HG02588 (cell line): ENCODE results near the gene IRF8.

ENCODE experiments used
- ATAC-seq: cut with Tn5 transposase; IDR thresholded peaks from one replicate; pipeline ENCODE4 v1.9.1; 2021; ENCODE audit warnings: mild to moderate bottlenecking, moderate library complexity; ENCODE audit not compliant: unreplicated experiment

Gene IRF8

DNA sequence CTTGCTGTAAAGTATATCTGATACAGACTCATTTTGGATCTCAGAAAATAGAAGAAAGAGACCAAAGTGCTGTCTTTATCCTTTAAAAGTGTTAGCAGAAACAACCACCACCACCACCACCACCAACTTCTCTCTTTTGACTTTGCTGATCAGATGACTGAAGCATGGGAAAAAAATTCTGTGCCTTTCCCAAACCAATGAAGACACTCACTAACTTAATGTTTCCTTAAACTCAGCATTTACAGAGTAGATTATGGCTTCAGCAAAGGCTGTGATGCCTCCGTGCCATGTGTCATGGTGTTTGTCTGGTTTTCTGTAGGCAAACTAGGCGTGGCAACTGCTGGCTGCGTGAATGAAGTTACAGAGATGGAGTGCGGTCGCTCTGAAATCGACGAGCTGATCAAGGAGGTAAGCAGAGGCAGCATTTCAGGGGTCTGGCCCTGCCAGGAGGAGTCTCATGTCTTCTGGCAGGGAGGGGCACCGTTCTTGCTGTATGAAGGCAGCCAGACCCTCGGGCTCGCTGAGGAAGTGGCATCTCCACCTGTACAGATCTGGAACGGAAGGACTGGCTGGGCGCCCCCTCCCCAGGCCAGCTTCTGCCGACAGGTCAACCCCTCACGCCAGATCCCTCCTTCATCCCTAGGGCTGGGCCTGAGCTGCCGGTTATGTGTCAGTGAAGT, 12.4 kb downstream of the IRF8 start:
- ATAC-seq, result no peak

DNA sequence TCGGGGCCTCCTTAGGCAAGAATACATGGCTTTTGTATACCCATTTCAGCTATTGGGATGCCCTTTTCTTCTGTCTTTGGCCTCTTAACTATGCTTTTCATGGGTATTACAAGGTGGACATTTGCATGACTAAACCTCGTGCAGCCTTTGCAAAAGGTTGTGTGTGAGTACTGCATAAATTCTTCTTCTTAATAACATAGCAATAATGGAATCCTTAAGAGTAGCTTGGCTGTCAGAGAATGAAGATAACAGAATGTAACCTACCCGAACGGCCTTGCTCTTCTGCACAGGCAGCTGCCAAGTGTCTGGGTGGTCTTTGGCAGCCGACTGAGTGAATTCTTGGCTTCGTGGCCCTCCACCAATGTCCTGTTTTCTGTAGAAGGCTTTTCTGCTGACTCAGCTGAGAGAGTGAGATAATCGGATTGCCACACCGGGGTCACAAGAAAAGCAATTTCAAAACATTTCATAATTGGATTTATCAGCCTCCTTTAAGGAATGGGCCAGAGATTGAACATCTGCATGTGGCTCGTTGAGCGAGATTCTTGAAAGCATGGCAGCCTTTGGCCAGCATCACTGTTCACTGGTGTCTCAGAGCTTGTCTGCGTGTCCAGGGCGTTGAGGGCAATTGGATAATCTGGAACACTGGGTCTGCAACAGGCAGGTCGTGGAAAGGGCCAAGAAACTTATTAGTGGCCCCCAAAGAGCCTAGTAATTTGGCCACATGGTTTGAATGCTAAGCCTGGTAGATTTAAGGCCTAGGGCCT, 13.4 kb downstream of the IRF8 start:
- ATAC-seq, result no peak

DNA sequence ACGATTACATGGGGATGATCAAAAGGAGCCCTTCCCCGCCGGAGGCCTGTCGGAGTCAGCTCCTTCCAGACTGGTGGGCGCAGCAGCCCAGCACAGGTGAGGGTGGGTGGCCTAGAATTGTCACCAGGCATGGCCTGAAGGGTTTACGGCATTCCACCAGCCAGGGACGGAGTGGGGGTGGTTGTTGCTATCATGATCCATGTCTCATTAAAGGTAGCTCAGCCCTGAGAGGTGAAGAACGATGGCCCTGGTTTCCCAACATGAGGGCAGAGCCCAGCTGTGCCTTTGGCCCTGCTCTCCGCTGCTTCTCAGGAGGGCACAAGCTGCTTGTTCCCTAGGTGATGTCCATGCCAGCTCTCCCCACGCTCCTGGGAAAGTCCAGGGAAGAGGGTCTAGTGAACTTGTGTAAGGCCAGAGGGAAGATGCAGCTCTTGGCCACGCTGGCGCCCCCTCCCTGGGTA, 14.2 kb downstream of the IRF8 start:
- no peak for ATAC-seq

DNA sequence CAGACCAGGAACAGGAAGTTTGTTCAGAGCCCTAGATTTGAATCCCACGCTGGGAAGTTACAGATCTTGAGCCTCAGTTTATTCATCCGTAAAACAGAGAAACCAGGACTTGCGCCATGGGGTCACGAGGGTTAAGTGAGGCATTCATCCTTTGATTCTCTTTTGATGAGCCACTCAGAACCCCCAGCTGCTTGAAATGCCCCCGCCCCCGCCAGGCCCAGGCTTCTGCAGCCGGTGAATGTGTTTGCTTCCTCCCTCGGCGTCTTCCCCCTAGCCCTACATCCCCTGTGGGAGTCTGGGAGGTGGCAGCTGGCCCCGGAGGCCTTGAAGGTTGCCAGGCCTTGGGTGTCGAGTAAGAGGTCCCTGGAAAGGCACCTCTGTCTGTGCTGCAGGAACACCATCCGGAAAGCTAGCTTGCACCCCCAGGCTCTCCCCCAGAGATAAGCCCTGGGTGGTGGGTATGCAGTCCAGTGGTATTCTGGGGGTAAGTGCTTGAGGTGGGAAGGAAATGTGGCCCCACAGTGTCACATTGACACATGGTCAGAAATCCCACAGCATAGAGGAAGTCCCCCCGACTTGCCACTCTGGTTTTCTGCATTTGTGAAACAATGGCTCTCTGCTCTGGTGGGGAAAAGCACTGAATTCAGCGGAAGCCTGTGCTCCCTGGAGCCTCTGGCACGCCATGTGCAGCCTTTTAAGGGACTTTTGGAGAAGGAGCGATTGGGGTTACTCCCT, 14.9 kb downstream of the IRF8 start:
- no peak for ATAC-seq

DNA sequence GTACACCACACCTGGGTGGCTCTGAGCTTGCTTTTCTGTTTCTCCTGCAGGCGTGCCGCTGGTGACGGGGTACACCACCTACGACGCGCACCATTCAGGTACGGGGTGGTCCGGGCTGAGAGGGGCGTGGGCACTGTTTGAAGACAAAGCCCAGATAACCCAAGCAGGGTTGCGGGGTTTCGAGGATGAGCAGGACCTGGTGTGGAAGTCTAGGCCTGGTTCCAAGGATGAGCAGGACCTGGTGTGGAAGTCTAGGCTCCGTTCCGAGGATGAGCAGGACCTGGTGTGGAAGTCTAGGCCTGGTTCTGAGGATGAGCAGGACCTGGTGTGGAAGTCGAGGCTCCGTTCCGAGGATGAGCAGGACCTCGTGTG, 15.4 kb downstream of the IRF8 start:
- ATAC-seq, result no peak

DNA sequence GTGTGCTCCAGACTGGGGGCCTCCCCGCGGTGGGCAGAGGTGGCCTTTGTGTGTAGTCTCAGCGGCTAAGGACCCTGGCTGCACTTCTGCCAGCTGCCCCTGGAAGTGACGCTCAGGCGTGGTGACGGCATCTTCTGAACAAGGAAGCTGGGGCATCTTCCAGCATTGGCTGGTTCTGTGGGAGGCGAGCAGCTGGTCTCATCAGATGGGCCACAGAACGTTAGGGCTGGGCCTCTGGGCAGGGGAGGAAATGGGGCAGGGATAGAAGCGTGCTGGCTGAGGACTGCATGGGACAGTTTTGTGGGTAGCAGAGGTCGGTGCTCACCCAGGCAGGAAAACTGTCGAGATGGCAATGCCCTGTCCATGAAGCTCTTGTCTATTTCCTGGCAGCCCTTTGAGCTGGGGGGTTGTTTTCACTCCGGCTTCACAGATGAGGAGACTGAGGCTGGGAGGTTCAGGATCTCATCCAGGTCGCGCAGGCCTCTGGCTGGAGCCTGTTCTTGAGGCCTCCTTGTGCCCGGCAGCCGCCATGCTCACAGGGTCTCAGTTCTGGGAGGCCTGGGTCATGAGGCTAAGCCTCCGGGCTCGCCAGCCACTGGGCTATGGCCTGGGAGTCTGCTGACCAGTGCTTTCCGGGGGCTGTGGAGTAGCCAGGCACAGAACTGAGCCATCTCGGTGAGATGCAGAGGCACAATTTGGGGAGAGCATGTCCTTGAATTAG, 16.3 kb downstream of the IRF8 start:
- ATAC-seq, result no peak

DNA sequence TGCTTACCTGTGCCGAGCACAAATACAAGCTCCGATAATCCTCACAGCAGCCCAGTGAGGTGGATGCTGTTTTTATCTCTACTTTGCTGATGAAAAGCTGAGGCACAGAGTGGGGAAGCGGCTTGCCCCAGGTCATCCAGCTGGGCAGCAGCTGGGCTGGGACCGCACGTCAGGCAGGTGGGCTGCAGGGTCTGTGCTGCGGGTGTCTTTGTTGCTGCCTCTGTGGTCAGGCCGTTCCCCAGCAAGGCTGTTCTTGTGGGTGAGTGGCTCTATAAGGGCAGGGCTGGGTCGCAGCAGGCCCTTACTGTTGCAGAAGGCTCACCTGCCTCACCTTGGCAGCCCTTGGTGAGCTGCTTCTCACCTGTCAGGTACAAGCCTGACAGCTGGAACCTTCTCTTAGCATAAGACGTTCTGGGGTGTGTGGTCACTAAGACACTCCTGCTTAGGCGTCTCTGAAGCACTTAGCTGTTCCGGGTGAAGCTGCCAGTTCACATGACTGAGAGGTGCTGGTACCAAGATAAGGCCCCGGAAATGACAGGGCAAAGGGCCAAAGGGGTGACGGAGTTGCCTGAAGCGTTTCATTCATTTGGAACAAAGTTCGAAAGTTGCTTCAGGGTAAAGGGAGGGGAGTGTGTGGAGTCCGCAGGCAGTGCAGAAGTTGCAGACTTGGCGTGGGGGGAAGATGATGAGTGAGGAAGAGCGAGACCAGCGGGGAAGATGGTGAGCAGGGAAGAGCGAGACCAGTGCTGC, 17.4 kb downstream of the IRF8 start:
- ATAC-seq, result no peak

DNA sequence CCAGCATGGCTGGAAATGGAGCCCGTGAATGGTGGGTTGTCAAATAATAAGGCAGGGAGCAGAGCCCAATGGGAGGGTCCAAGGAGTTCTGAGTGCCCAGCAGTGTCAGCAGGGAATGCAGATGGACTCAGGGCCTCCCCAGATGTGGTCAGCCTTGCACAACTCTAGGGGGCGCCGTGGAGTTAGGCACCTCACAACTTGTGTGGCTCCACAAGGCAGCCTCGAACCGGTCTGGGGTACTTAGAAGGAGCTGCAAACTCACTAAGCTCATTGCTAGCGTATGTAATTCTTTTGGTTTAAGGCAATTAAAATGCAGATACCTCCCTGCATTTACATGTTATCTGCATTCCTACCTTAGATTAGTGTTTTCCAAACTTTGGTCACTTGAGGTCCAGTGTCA, 18.1 kb downstream of the IRF8 start:
- ATAC-seq, result no peak

DNA sequence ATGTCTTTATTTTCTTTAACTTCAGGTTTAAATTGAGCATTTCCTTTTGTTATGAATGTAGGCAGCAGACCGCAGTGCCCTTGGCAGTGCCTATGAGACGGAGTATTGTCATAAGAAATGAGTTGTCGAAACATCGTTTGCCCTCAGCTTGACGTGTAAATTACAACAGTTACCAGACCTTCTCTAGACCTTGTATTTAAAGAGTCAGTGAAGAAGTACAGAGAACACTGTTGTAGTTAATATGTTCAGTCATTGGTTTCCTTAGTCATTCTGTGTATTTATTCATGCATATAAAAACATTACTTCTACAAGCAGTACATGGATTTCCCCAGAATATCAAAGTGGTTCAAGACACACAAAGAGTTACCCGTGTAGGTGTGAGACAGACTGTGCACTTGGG, 19.0 kb downstream of the IRF8 start:
- ATAC-seq, result no peak

DNA sequence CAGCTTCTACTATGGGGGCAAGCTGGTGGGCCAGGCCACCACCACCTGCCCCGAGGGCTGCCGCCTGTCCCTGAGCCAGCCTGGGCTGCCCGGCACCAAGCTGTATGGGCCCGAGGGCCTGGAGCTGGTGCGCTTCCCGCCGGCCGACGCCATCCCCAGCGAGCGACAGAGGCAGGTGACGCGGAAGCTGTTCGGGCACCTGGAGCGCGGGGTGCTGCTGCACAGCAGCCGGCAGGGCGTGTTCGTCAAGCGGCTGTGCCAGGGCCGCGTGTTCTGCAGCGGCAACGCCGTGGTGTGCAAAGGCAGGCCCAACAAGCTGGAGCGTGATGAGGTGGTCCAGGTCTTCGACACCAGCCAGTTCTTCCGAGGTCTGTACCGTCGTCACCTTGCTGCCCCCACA, 19.5 kb downstream of the IRF8 start:
- no peak for ATAC-seq

DNA sequence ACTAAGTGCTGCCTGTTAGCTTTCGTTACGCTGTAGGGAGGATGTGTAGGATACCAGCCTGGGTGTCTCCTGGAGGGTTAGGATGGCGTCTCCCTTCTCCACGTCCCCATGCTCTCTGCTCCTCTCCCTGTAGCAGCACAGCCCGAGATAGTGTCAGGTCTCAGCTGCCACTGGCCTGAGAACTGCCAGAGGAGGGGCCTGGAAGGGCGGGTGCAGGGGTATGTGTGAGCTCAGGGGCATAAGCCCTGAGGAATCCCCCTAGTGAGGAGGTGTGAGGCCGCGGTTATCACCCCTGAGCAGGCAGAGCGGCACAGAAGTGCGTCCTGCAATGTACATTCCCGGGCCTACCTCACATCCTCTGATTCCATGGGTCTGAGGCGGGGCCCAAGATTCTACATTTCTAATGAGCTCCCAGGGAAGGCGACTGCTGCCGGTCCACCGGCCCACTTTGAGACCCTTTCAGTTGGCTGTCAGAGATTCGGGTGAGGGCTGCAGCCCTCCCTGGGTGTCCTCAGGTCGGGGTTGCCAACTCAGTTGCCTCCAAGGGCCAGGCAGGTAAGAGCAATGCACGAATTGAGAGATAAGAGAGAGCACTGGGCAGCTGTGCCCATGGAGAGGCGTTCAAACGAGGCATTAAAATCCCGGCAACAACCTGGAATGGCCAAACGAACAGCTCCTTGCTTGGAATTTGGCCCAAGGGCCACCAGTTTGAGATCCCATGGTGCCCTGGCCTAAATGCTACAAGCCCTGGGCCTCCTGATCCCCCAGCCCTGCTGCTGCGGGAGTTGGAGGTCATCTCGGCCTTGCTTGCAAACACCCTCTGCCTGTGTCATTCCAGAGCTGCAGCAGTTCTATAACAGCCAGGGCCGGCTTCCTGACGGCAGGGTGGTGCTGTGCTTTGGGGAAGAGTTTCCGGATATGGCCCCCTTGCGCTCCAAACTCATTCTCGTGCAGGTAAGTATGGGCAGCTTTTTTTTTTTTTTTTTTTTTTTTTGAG, 20.6 kb downstream of the IRF8 start:
- no peak for ATAC-seq

DNA sequence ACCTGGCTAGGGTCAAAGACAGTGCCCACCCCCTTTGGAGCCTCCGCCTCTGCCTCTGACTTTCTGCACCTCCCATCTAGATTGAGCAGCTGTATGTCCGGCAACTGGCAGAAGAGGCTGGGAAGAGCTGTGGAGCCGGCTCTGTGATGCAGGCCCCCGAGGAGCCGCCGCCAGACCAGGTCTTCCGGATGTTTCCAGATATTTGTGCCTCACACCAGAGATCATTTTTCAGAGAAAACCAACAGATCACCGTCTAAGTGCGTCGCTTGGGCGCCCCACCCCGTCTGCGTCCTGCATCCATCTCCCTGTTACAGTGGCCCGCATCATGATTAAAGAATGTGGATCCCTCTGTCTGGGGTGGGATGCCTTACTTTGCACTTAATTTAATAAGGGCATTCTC, 22.1 kb downstream of the IRF8 start:
- no peak for ATAC-seq

DNA sequence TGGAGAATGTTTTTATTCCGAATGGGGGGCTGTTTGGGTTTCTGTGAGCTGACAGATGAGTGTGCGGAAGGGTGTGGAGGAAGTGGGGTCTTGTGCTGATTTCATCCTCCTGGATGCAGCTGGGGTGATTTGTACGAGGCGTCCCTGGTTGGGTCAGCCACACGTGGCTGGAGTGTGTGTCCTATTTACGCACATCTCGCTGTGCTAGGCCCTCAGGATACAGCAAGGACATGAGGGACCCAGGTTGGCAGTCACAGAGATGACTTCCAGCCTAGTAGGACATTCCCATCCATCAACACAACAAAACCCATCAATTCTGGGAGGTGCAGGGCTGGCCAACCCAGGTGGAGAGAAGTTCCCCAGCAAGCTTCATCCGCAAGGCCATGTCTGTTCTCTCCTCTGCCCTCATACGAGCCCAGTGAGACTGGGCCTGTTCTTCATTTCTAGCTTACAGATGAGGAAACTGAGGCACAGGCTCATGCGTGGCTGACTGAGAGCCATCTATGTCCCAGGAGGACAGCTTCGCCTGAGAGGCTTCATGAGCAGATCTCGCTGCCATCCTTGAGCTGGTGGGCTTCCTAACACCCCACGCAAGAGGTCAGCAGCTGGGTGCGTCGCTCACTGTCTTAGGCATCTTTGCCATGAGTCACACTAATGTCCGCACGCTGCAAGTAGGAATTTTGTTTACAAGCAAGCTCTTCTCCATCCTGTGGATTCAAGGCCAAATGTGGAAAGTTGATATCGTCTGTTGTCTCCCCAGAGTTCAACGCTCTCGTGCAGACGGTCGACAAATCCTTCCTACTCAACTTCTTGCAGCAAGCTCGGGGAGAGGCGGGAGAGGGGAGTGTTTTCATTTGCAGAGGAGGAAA, 24.4 kb downstream of the IRF8 start:
- no peak for ATAC-seq

DNA sequence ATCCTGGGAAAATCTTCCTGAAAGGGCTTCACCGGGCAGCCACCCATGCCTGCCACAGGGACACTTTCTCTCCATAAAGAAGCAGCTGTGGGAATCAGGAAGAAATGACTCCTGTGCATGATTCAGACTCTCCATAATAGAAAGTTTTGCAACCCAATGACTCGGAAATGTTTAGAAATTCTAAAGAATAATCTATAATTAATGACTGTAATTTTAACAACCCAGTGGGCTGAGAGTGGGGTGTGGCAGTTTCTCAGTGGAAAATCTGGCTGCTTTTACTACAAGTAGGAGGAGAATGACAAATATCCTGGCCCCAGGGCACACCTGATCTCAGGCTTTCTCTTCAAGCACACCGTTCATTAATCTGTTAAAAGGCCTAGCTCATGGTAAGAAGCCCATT, 25.7 kb downstream of the IRF8 start:
- no peak for ATAC-seq

DNA sequence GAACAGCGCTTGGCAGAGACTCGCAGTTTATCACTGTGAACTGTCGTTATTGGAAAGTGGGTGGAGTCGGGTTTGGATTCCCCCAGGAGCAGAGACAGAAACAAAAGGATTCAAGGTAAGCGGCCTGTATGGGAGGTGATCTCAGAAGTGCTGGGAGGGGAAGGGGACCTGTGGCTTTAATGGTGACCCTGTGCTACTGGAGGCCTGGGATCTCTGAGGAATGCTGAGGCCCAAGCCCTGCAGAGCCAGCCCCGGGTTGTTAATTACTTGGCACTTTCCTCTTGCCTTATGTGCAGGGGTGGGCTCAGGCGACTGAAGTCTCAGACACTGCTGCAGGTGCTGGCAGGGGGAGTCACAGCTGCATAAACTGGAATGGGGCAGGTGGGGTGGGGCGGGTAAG, 27.4 kb downstream of the IRF8 start:
- ATAC-seq, result no peak

DNA sequence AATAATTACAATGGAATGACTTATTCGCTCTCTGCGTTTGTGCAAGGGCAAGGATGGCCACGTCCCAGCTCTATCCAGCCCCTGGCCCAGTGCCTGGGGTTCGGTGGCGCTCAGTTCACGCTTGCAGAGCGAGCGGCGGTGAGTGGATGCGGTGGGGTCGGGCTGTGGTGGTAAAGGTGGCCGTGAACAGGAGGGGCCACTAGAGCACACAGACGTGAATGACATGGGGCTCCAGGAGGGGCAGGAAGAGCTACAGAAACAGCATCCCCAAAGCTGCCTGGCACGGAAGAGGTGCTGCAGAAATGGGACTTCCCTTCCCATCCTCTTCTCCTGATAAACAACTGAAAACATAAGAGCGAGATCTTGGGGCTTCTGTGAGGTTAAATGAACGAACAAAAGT, 28.4 kb downstream of the IRF8 start:
- ATAC-seq, result no peak

DNA sequence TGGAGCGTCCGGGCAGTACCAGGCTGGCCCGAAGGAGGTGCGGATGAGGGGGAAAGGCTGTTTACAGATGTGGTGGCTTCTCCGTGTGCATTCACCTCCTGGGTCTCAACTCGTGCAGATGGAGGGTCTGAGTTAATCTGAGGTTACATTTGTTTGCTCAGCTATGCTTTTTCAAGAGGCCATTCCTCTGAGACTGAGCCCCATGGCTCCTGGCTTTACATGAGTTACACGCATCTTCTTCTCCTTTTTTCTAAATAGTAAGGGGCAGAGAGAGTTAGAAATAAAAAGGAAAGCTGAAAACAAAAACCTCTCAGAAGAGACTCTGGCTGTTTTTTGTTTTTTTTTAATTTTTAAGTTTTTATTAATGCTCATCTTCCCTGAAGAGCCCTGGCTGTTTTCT, 29.0 kb downstream of the IRF8 start:
- no peak for ATAC-seq

DNA sequence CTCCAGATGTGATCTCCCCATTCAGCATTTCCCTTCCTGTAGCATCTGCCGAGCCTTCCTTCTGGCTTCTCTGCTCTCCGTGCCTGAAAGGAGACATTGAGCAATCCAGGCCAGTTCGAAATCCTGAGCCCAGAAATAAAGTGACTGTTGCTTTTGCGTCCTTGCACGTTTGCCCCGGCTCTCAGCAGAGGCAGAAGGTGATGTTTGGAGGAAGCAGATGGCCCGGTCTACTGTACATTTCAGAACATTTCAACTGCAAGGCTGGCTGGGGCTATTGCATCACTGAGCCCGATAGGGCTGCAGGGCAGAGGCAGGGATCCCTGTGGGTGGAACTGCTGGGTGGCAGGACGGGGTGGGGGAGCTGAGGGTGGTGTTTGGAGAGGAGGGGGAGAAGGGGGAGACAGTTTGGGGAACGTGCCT, 29.4 kb downstream of the IRF8 start:
- no peak for ATAC-seq
